ENCODE results near the gene SPIN1.

Gene SPIN1

GRCh38 chr9:88522360-88522759 lies 134.1 kb downstream of the SPIN1 start:
- Mint-ChIP-seq H3K27me3 (peaks cover 13% of the 10 kb centered on the region), H3K27ac (no peak overlapping the region), H3K36me3 (no peaks in the 10 kb centered on the region), H3K9me3 (no peaks in the 10 kb centered on the region), H3K4me3 (no peak overlapping the region), H3K4me1 (no peaks in the 10 kb centered on the region)
- no peak for ATAC-seq

- Mint-ChIP-seq H3K4me3 (no peak overlapping the region), H3K9me3 (no peaks in the 10 kb centered on the region), H3K4me1 (no peaks in the 10 kb centered on the region), H3K36me3 (no peaks in the 10 kb centered on the region), H3K27me3 (peaks cover 13% of the 10 kb centered on the region), H3K27ac (no peak overlapping the region)
- ATAC-seq, result no peak
These were observed 134.8 kb downstream of the SPIN1 start for GRCh38 chr9:88523056-88523455.

GRCh38 chr9:88524911-88525310 lies 136.7 kb downstream of the SPIN1 start:
- no peaks in the 10 kb centered on the region for H3K4me1 Mint-ChIP-seq
- peaks cover 19% of the 10 kb centered on the region for H3K27me3 Mint-ChIP-seq
- no peaks in the 10 kb centered on the region for H3K36me3 Mint-ChIP-seq
- H3K27ac Mint-ChIP-seq, result no peak overlapping the region
- no peak overlapping the region for H3K4me3 Mint-ChIP-seq
- no peak for ATAC-seq
- H3K9me3 Mint-ChIP-seq, result no peaks in the 10 kb centered on the region

DNA sequence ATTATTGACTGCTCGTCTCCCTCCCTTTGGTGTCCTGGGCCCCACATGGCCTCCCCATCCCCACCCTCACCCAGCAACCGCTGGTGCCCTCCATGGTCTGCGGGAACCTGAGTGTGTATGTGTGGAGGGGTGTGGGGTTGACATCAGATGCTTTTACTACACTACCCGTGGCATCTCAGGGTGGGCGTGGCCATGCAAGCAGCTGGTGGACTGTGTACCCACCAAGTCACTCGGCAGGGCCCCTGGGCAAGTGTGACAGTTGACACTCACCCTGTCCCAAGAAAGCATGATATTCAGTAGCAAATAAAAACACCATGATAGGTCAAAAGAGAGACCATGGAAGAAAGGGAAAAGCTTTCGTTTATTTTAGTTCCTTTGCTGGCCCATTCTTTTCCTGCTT lies 139.4 kb downstream of the SPIN1 start:
- ATAC-seq, result no peak
- H3K36me3 Mint-ChIP-seq, result no peaks in the 10 kb centered on the region
- H3K27me3 Mint-ChIP-seq, result peaks cover 39% of the 10 kb centered on the region
- no peak overlapping the region for H3K27ac Mint-ChIP-seq
- no peaks in the 10 kb centered on the region for H3K9me3 Mint-ChIP-seq
- H3K4me3 Mint-ChIP-seq, result no peak overlapping the region
- H3K4me1 Mint-ChIP-seq, result no peaks in the 10 kb centered on the region
